ENCODE measurements around the gene CCDC78.

DNA sequence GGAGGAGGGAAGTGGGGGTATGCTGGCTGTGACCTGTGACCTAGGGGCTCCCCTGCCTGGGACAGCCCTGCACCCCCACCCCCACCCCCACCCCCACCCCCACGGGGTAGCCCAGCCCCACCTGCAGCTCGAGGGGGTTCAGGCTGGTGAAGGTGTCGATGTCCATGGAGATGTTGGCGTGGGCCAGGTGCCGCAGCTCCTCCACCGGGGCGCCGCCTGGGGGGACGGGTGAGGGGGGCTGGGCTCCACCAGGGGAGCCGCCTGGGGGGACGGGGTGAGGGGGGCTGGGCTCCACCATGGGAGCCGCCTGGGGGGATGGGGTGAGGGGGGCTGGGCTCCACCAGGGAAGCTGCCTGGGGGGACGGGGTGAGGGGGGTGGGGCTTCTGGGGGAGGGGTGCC is 44.2 kb upstream of the CCDC78 start:
- TF ChIP-seq, protein P1, sequence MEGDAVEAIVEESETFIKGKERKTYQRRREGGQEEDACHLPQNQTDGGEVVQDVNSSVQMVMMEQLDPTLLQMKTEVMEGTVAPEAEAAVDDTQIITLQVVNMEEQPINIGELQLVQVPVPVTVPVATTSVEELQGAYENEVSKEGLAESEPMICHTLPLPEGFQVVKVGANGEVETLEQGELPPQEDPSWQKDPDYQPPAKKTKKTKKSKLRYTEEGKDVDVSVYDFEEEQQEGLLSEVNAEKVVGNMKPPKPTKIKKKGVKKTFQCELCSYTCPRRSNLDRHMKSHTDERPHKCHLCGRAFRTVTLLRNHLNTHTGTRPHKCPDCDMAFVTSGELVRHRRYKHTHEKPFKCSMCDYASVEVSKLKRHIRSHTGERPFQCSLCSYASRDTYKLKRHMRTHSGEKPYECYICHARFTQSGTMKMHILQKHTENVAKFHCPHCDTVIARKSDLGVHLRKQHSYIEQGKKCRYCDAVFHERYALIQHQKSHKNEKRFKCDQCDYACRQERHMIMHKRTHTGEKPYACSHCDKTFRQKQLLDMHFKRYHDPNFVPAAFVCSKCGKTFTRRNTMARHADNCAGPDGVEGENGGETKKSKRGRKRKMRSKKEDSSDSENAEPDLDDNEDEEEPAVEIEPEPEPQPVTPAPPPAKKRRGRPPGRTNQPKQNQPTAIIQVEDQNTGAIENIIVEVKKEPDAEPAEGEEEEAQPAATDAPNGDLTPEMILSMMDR (IDR thresholded peaks at IDR 0.05; ENCODE audit: insufficient read depth, low read length, poor library complexity, severe bottlenecking), result no peak
- no peak for TF ChIP-seq EZH2phosphoT487 (conservative IDR thresholded peaks at IDR 0.05; ENCODE audit: low read length)
